Spleen (tissue), 11 donors: ENCODE results near the gene ATP10B. TPM values are rescaled to one million over a fixed set of nuclear protein-coding genes. Genes with fewer than 3 reads are reported as not detected.

Experiments used
- DNase-seq: peaks from one replicate; pipeline ENCODE4 v3.0.0-alpha.2; 2020
- H3K27ac ChIP-seq, 8 donors: fragments of 200-600 bp; sonication (generic) in 7 of 8; 1 replicate in 4 of 8; 2 replicates in 4 of 8; pipeline versions ENCODE4 v1.5.0 to v1.8.0; 2016 to 2021; ENCODE audit warnings: inconsistent platforms in 4 of 8, mild to moderate bottlenecking in 4 of 8, moderate library complexity in 1 of 8
- H3K27me3 ChIP-seq, 7 donors: fragments of 200-600 bp; sonication (generic) in 6 of 7; replicated peaks in 1 of 7; 1 replicate in 4 of 7; 2 replicates in 3 of 7; pipeline versions ENCODE4 v1.5.0 to v1.8.0; 2016 to 2021; ENCODE audit warnings: inconsistent platforms in 3 of 7, mild to moderate bottlenecking in 1 of 7
- H3K36me3 ChIP-seq, 6 donors: fragments of 200-600 bp; sonication (generic) in 5 of 6; 1 replicate in 4 of 6; 2 replicates in 2 of 6; pipeline versions ENCODE4 v1.5.0 to v1.8.0; 2016 to 2021; ENCODE audit warnings: inconsistent platforms in 2 of 6
- H3K4me1 ChIP-seq, 6 donors: fragments of 200-600 bp; sonication (generic) in 5 of 6; 1 replicate in 3 of 6; 2 replicates in 3 of 6; pipeline versions ENCODE4 v1.5.0 to v1.8.0; 2016 to 2021; ENCODE audit warnings: inconsistent platforms in 3 of 6
- H3K4me3 ChIP-seq, 8 donors: fragments of 200-600 bp; sonication (generic) in 7 of 8; 1 replicate in 4 of 8; 2 replicates in 4 of 8; pipeline versions ENCODE4 v1.5.0 to v1.8.0; 2016 to 2021; ENCODE audit warnings: inconsistent platforms in 4 of 8, mild to moderate bottlenecking in 4 of 8, moderate library complexity in 2 of 8
- H3K9me3 ChIP-seq, 8 donors: fragments of 200-600 bp; sonication (generic) in 7 of 8; 1 replicate in 4 of 8; 2 replicates in 4 of 8; pipeline versions ENCODE4 v1.5.0 to v1.8.0; 2016 to 2021; ENCODE audit warnings: inconsistent platforms in 4 of 8
- CTCF ChIP-seq, 11 experiments: fragments of 200-600 bp in 7 of 11; fragments of 450-650 bp in 4 of 11; sonication (generic) in 4 of 11; IDR thresholded peaks in 8 of 11; conservative IDR thresholded peaks in 3 of 11; 1 replicate in 7 of 11; 2 replicates in 4 of 11; pipeline versions ENCODE4 v1.4.0 to v1.8.0; 2016 to 2021; ENCODE audit warnings: antibody characterized with exemption in 11 of 11, inconsistent platforms in 4 of 11, mild to moderate bottlenecking in 1 of 11
- POLR2A ChIP-seq, 3 donors: fragments of 450-650 bp; IDR thresholded peaks; one replicate each; pipeline ENCODE4 v1.5.1; 2017; ENCODE audit warnings: antibody characterized with exemption in 3 of 3, mild to moderate bottlenecking in 1 of 3
- POLR2AphosphoS5 ChIP-seq, 3 donors: sonication (generic); formaldehyde crosslinking; IDR thresholded peaks; one replicate each; pipeline ENCODE4 v1.5.1; 2017; ENCODE audit warnings: antibody characterized with exemption in 3 of 3
- WGBS, 5 donors: extraction: QIAGEN DNeasy Blood & Tissue Kit in 3 of 5; methylation state at CpG; one replicate each; pipeline versions ENCODE4 v1.1.5 to v1.1.7; 2013 to 2018; 5-methylcytosine and 5-hydroxymethylcytosine counted together
- intact Hi-C: fragments of 100-400 bp; cut with DNase I; formaldehyde crosslinking; loops from one replicate; pipeline ENCODE4 v1.15.0; 2023; ENCODE audit warnings: low total_unique reads
- polyA plus RNA-seq, 3 donors: library from polyadenylated mRNA; stranded (reverse); fragments of 200-250 nt; gene quantifications; one replicate each; pipeline ENCODE4 v1.2.1, GENCODE V29; 2013
- total RNA-seq, 7 donors: library from RNA; depleted of rRNA in 3 of 7; stranded (reverse); fragments of >200 nt in 3 of 7; fragmentation: NEBNext Ultra II Directional in 4 of 7; extraction: Animal tissue kit (Norgen Biotek cat#: 25700) in 4 of 7; gene quantifications; one replicate each; pipeline versions ENCODE4 v1.1.0 to v1.2.1, GENCODE V29; 2016 to 2021
- donor health status: healthy with polysubstance abuse.
- donor health status: DM: no; HTN: no; CAD: no; lungs with moderate emphysema.
- donor health status: DM: no; HTN: no; CAD: no.
- donor health status: Bipolar disorder and iron deficiency.
- donor health status: healthy.
- donor health status: DM: no; HTN: no; CAD: no.
- donor health status: DM: yes; HTN: yes; CAD: no.

The ATP10B gene
- total and polyA plus RNA-seq, 10 donors, result 0.06 TPM; not detected in 9

DNA sequence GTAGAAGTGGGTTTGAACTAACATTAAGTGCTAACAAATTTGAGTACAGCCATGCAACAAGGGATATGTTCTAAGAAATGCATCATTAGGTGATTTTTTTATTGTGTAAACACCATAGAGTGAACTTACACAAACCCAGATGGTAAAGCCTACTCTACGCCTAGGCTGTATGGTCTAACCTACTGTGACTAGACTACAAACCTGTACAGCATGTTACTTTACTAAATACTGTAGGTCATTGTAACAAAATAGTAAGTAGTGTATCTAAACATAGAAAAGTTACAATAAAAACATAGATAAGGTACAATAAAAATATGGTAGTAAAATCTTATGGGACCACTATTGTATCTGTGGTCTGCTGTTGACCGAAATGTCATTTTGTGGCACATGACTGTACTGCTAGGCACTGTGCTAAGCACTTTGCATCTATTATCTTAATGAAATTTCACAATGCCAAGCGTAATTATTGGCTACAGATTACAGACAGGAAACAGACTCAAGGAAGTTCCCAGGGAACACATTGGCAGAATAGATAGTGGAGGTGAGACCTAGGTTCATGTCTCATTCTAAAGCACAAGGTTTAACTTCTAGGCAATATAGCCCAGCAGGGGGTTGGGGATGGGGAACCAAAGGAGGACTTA lies 62.7 kb downstream of the ATP10B start:
- TF ChIP-seq POLR2AphosphoS5 (IDR thresholded peaks at IDR 0.05), result no peak
- no peak for DNase-seq
- H3K36me3 ChIP-seq, result no peaks in the 10 kb centered on the region
- no peaks in the 10 kb centered on the region for H3K9me3 ChIP-seq
- H3K4me1 ChIP-seq, result no peaks in the 10 kb centered on the region
- H3K27ac ChIP-seq, result no peak overlapping the region
- intact Hi-C loops, result no loop called here
- no peaks in the 10 kb centered on the region for H3K27me3 ChIP-seq
- H3K4me3 ChIP-seq, result no peak overlapping the region
- WGBS, 5 donors, result 75 to 87% (median 79%) methylated on average over 3 of the region's 3 CpGs

DNA sequence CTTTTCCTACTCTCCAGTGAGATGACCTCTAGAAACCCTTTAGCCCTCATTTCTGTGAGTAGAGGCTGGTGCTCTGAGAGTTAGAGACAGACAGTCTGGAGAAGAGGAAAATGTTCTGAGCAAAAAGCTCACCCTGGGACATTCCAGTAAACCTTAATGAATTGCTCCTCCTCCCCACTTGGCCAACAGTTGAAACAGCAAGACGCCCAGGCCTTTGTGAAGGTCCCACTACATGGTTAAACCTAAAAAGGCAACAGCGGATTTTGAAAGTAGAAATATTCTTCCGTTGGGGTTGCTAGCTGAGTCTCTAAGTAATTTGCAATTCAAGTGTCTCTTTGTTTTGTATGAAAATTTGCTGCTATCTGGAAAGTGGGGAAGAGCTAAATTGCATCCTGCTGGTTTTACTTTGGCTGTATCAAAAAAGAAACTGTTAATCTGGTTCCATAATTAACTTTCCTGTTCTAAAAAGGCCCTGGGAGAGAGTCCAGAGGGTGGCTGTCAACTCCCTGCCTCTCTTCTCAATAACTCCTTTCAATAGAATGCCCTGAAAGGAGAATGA lies 63.8 kb downstream of the ATP10B start:
- intact Hi-C loops, result no loop called here
- Histone ChIP-seq H3K36me3 (no peaks in the 10 kb centered on the region), H3K27ac (no peak overlapping the region), H3K4me1 (no peaks in the 10 kb centered on the region), H3K27me3 (no peaks in the 10 kb centered on the region), H3K4me3 (no peak overlapping the region), H3K9me3 (no peaks in the 10 kb centered on the region)
- no peak for TF ChIP-seq CTCF (IDR thresholded peaks at IDR 0.05 in 8 of 11, conservative IDR thresholded peaks at IDR 0.05 in 3 of 11)
- TF ChIP-seq POLR2A (IDR thresholded peaks at IDR 0.05), result no peak
- TF ChIP-seq POLR2AphosphoS5 (IDR thresholded peaks at IDR 0.05), result no peak
- WGBS, 5 donors, result 70 to 83% (median 80%) methylated on average over 3 of the region's 3 CpGs
- no peak for DNase-seq

DNA sequence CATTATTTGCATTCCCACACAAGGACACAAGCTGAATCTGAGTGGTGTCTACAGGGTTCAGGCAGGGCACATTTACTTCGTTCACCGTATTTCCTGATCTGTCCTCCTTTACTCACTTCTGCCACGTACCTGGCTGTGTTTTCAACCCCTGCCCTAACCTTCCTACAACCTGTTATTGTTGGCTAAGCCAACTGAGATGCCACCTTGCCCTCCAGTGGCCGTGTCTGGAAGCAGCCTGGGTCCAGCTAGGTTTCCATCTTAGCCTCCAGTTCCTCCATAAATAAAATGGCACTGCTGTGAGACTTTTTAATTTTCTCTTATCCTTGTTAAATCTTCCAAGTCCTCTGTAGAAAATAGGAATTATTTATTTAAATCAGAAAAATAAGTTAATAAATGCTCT lies 64.8 kb downstream of the ATP10B start:
- intact Hi-C loops, result no loop called here
- H3K27me3 ChIP-seq, result no peaks in the 10 kb centered on the region
- no peak overlapping the region for H3K27ac ChIP-seq
- WGBS, 5 donors, result 59 to 77% (median 63%) methylated on average over 4 of the region's 4 CpGs
- DNase-seq, result no peak
- no peaks in the 10 kb centered on the region for H3K9me3 ChIP-seq
- H3K36me3 ChIP-seq, result no peaks in the 10 kb centered on the region
- TF ChIP-seq CTCF (IDR thresholded peaks at IDR 0.05 in 8 of 11, conservative IDR thresholded peaks at IDR 0.05 in 3 of 11) (peak in 2 of 11 experiments; percentile 15 to 29), POLR2AphosphoS5 (IDR thresholded peaks at IDR 0.05) (no peak)
- H3K4me1 ChIP-seq, result no peaks in the 10 kb centered on the region
- H3K4me3 ChIP-seq, result no peak overlapping the region

- H3K36me3 ChIP-seq, result no peaks in the 10 kb centered on the region
These were observed 77.2 kb downstream of the ATP10B start for GRCh38 chr5:160774666-160775315.

More at GRCh38 chr5:160774666-160775315, 77.2 kb downstream of the ATP10B start:
- H3K27ac ChIP-seq, result no peak overlapping the region
- WGBS, 5 donors, result 68 to 75% (median 73%) methylated on average over 11 of the region's 11 CpGs
- H3K4me1 ChIP-seq, result no peaks in the 10 kb centered on the region
- TF ChIP-seq POLR2A (IDR thresholded peaks at IDR 0.05) (no peak), CTCF (IDR thresholded peaks at IDR 0.05 in 8 of 11, conservative IDR thresholded peaks at IDR 0.05 in 3 of 11) (no peak), POLR2AphosphoS5 (IDR thresholded peaks at IDR 0.05) (no peak)
- DNase-seq, result no peak
- intact Hi-C loops, result no loop called here
- H3K9me3 ChIP-seq, result no peaks in the 10 kb centered on the region
- no peak overlapping the region for H3K4me3 ChIP-seq
- H3K27me3 ChIP-seq, result no peaks in the 10 kb centered on the region
